ENCODE measurements around the gene P2RX4. TPM values are rescaled to one million over a fixed set of nuclear protein-coding genes. Genes with fewer than 3 reads are reported as not detected.
A peak's percentile ranks its signal among the peaks of the same experiment; 100 is the strongest.
"Not testable (repeated sequence)": the region's sequence is repeated elsewhere in the genome, so short reads cannot be mapped to it uniquely, and the experiment has no call there.

The P2RX4 gene
- total and polyA plus RNA-seq, 2 donors = 14.4 to 15.2 TPM

GRCh38 chr12:121224591-121224990, 14.7 kb downstream of the P2RX4 start:
- Histone ChIP-seq H3K4me3 (ENCODE audit: low read length in 2 of 2) (no peak overlapping the region), H3K27me3 (ENCODE audit: control insufficient read depth in 2 of 2, insufficient read depth in 1 of 2, low read length in 1 of 2) (no peaks in the 10 kb centered on the region), H3K9me3 (ENCODE audit: control insufficient read depth in 2 of 2, insufficient read depth in 1 of 2, low read length in 1 of 2) (peaks cover 0 to 2% of the 10 kb centered on the region in 2 donors), H3K4me1 (ENCODE audit: control insufficient read depth in 2 of 2, insufficient read depth in 2 of 2, low read length in 2 of 2) (peaks cover 14 to 28% of the 10 kb centered on the region in 2 donors), H3K36me3 (ENCODE audit: control insufficient read depth in 2 of 2, insufficient read depth in 2 of 2, low read length in 1 of 2) (peaks cover 7 to 19% of the 10 kb centered on the region in 2 donors), H3K27ac (ENCODE audit: low read depth in 1 of 2, low read length in 1 of 2) (peak overlapping the region; percentile 36 to 91)
- 26% methylated on average over 8 of the region's 8 CpGs for WGBS
- peak in 2 of 9 donors; percentile 51 to 74 for DNase-seq (ENCODE audit: low read depth in 6 of 9, low spot score in 9 of 9)

- Histone ChIP-seq H3K36me3 (ENCODE audit: control insufficient read depth in 2 of 2, insufficient read depth in 2 of 2, low read length in 1 of 2) (peaks cover 7 to 16% of the 10 kb centered on the region in 2 donors), H3K27me3 (ENCODE audit: control insufficient read depth in 2 of 2, insufficient read depth in 1 of 2, low read length in 1 of 2) (no peaks in the 10 kb centered on the region), H3K9me3 (ENCODE audit: control insufficient read depth in 2 of 2, insufficient read depth in 1 of 2, low read length in 1 of 2) (peaks cover 0 to 2% of the 10 kb centered on the region in 2 donors), H3K4me3 (ENCODE audit: low read length in 2 of 2) (no peak overlapping the region), H3K4me1 (ENCODE audit: control insufficient read depth in 2 of 2, insufficient read depth in 2 of 2, low read length in 2 of 2) (peaks cover 14 to 28% of the 10 kb centered on the region in 2 donors), H3K27ac (ENCODE audit: low read depth in 1 of 2, low read length in 1 of 2) (no peak overlapping the region)
- WGBS = 95% methylated on average over 8 of the region's 8 CpGs
- no peak for DNase-seq (ENCODE audit: low read depth in 6 of 9, low spot score in 9 of 9)
These were observed 16.5 kb downstream of the P2RX4 start for GRCh38 chr12:121226399-121226798.

- not testable (repeated sequence) for DNase-seq (ENCODE audit: low read depth in 6 of 9, low spot score in 9 of 9); H3K4me3 ChIP-seq (ENCODE audit: low read length in 2 of 2); H3K27ac ChIP-seq (ENCODE audit: low read depth in 1 of 2, low read length in 1 of 2); H3K27me3 ChIP-seq (ENCODE audit: control insufficient read depth in 2 of 2, insufficient read depth in 1 of 2, low read length in 1 of 2); H3K9me3 ChIP-seq (ENCODE audit: control insufficient read depth in 2 of 2, insufficient read depth in 1 of 2, low read length in 1 of 2)
- H3K36me3 ChIP-seq (ENCODE audit: control insufficient read depth in 2 of 2, insufficient read depth in 2 of 2, low read length in 1 of 2) = peaks cover 7 to 14% of the 10 kb centered on the region in 2 donors
- WGBS = 98% methylated on average over 8 of the region's 8 CpGs
- H3K4me1 ChIP-seq (ENCODE audit: control insufficient read depth in 2 of 2, insufficient read depth in 2 of 2, low read length in 2 of 2) = peaks cover 14 to 28% of the 10 kb centered on the region in 2 donors
These were observed 16.9 kb downstream of the P2RX4 start for GRCh38 chr12:121226871-121227270.

- Histone ChIP-seq H3K36me3 (ENCODE audit: control insufficient read depth in 2 of 2, insufficient read depth in 2 of 2, low read length in 1 of 2) (peaks cover 5 to 13% of the 10 kb centered on the region in 2 donors), H3K4me1 (ENCODE audit: control insufficient read depth in 2 of 2, insufficient read depth in 2 of 2, low read length in 2 of 2) (peaks cover 14 to 28% of the 10 kb centered on the region in 2 donors), H3K4me3 (ENCODE audit: low read length in 2 of 2) (no peak overlapping the region), H3K9me3 (ENCODE audit: control insufficient read depth in 2 of 2, insufficient read depth in 1 of 2, low read length in 1 of 2) (peaks cover 0 to 2% of the 10 kb centered on the region in 2 donors), H3K27me3 (ENCODE audit: control insufficient read depth in 2 of 2, insufficient read depth in 1 of 2, low read length in 1 of 2) (no peaks in the 10 kb centered on the region), H3K27ac (ENCODE audit: low read depth in 1 of 2, low read length in 1 of 2) (no peak overlapping the region)
- WGBS = 95% methylated on average over 9 of the region's 9 CpGs
- no peak for DNase-seq (ENCODE audit: low read depth in 6 of 9, low spot score in 9 of 9)
These were observed 17.4 kb downstream of the P2RX4 start for GRCh38 chr12:121227294-121227693.

- no peak for DNase-seq (ENCODE audit: low read depth in 6 of 9, low spot score in 9 of 9)
- no peak overlapping the region for H3K27ac ChIP-seq (ENCODE audit: low read depth in 1 of 2, low read length in 1 of 2)
- 99% methylated on average over 24 of the region's 24 CpGs for WGBS
- H3K4me1 ChIP-seq (ENCODE audit: control insufficient read depth in 2 of 2, insufficient read depth in 2 of 2, low read length in 2 of 2) = peaks cover 4 to 11% of the 10 kb centered on the region in 2 donors
- no peaks in the 10 kb centered on the region for H3K27me3 ChIP-seq (ENCODE audit: control insufficient read depth in 2 of 2, insufficient read depth in 1 of 2, low read length in 1 of 2)
- H3K36me3 ChIP-seq (ENCODE audit: control insufficient read depth in 2 of 2, insufficient read depth in 2 of 2, low read length in 1 of 2) = peaks cover 20 to 22% of the 10 kb centered on the region in 2 donors
- no peak overlapping the region for H3K4me3 ChIP-seq (ENCODE audit: low read length in 2 of 2)
- no peaks in the 10 kb centered on the region for H3K9me3 ChIP-seq (ENCODE audit: control insufficient read depth in 2 of 2, insufficient read depth in 1 of 2, low read length in 1 of 2)
These were observed 19.2 kb downstream of the P2RX4 start for GRCh38 chr12:121228919-121229665.

- WGBS = 62% methylated on average over 19 of the region's 19 CpGs
- DNase-seq (ENCODE audit: low read depth in 6 of 9, low spot score in 9 of 9) = peak in 2 of 9 donors; percentile 60 to 67
- not testable (repeated sequence) for H3K9me3 ChIP-seq (ENCODE audit: control insufficient read depth in 2 of 2, insufficient read depth in 1 of 2, low read length in 1 of 2); H3K4me3 ChIP-seq (ENCODE audit: low read length in 2 of 2); H3K4me1 ChIP-seq (ENCODE audit: control insufficient read depth in 2 of 2, insufficient read depth in 2 of 2, low read length in 2 of 2); H3K27me3 ChIP-seq (ENCODE audit: control insufficient read depth in 2 of 2, insufficient read depth in 1 of 2, low read length in 1 of 2); H3K27ac ChIP-seq (ENCODE audit: low read depth in 1 of 2, low read length in 1 of 2)
- peaks cover 20 to 24% of the 10 kb centered on the region in 2 donors for H3K36me3 ChIP-seq (ENCODE audit: control insufficient read depth in 2 of 2, insufficient read depth in 2 of 2, low read length in 1 of 2)
These were observed 20.1 kb downstream of the P2RX4 start for GRCh38 chr12:121229826-121230537.

- 98% methylated on average over 12 of the region's 12 CpGs for WGBS
- H3K27ac ChIP-seq (ENCODE audit: low read depth in 1 of 2, low read length in 1 of 2) = no peak overlapping the region
- peaks cover 20 to 30% of the 10 kb centered on the region in 2 donors for H3K36me3 ChIP-seq (ENCODE audit: control insufficient read depth in 2 of 2, insufficient read depth in 2 of 2, low read length in 1 of 2)
These were observed 20.6 kb downstream of the P2RX4 start for GRCh38 chr12:121230538-121230907.

GRCh38 chr12:121232163-121232562, 22.2 kb downstream of the P2RX4 start:
- no peak overlapping the region for H3K4me3 ChIP-seq (ENCODE audit: low read length in 2 of 2)
- 97% methylated on average over 16 of the region's 16 CpGs for WGBS
- peaks cover 0 to 2% of the 10 kb centered on the region in 2 donors for H3K9me3 ChIP-seq (ENCODE audit: control insufficient read depth in 2 of 2, insufficient read depth in 1 of 2, low read length in 1 of 2)
- peaks cover 25 to 39% of the 10 kb centered on the region in 2 donors for H3K36me3 ChIP-seq (ENCODE audit: control insufficient read depth in 2 of 2, insufficient read depth in 2 of 2, low read length in 1 of 2)
- H3K4me1 ChIP-seq (ENCODE audit: control insufficient read depth in 2 of 2, insufficient read depth in 2 of 2, low read length in 2 of 2) = no peaks in the 10 kb centered on the region
- no peaks in the 10 kb centered on the region for H3K27me3 ChIP-seq (ENCODE audit: control insufficient read depth in 2 of 2, insufficient read depth in 1 of 2, low read length in 1 of 2)
- no peak for DNase-seq (ENCODE audit: low read depth in 6 of 9, low spot score in 9 of 9)
- no peak overlapping the region for H3K27ac ChIP-seq (ENCODE audit: low read depth in 1 of 2, low read length in 1 of 2)

More at GRCh38 chr12:121230538-121230907, 20.6 kb downstream of the P2RX4 start:
- no peak overlapping the region for H3K4me3 ChIP-seq (ENCODE audit: low read length in 2 of 2)
- no peaks in the 10 kb centered on the region for H3K27me3 ChIP-seq (ENCODE audit: control insufficient read depth in 2 of 2, insufficient read depth in 1 of 2, low read length in 1 of 2)
- DNase-seq (ENCODE audit: low read depth in 6 of 9, low spot score in 9 of 9) = no peak
- H3K9me3 ChIP-seq (ENCODE audit: control insufficient read depth in 2 of 2, insufficient read depth in 1 of 2, low read length in 1 of 2) = no peaks in the 10 kb centered on the region
- peaks cover 0 to 3% of the 10 kb centered on the region in 2 donors for H3K4me1 ChIP-seq (ENCODE audit: control insufficient read depth in 2 of 2, insufficient read depth in 2 of 2, low read length in 2 of 2)

- Histone ChIP-seq H3K27ac (ENCODE audit: low read depth in 1 of 2, low read length in 1 of 2) (no peak overlapping the region), H3K4me3 (ENCODE audit: low read length in 2 of 2) (no peak overlapping the region), H3K36me3 (ENCODE audit: control insufficient read depth in 2 of 2, insufficient read depth in 2 of 2, low read length in 1 of 2) (peaks cover 30 to 47% of the 10 kb centered on the region in 2 donors), H3K4me1 (ENCODE audit: control insufficient read depth in 2 of 2, insufficient read depth in 2 of 2, low read length in 2 of 2) (peaks cover 0 to 9% of the 10 kb centered on the region in 2 donors), H3K27me3 (ENCODE audit: control insufficient read depth in 2 of 2, insufficient read depth in 1 of 2, low read length in 1 of 2) (no peaks in the 10 kb centered on the region), H3K9me3 (ENCODE audit: control insufficient read depth in 2 of 2, insufficient read depth in 1 of 2, low read length in 1 of 2) (peaks cover 0 to 2% of the 10 kb centered on the region in 2 donors)
- 97% methylated on average over 14 of the region's 14 CpGs for WGBS
- no peak for DNase-seq (ENCODE audit: low read depth in 6 of 9, low spot score in 9 of 9)
These were observed 23.2 kb downstream of the P2RX4 start for GRCh38 chr12:121232977-121233627.
